IPS-20b (cell line): ENCODE data around the gene F2RL3.
"Not testable (repeated sequence)": the region's sequence is repeated elsewhere in the genome, so short reads cannot be mapped to it uniquely, and the experiment has no call there.

Experiments
- H3K27ac ChIP-seq: one replicate; pipeline ENCODE4 v1.5.1; 2013; ENCODE audit warnings: low read length
- H3K27me3 ChIP-seq: 2 replicates; pipeline ENCODE4 v1.6.1; 2013; ENCODE audit warnings: mild to moderate bottlenecking, low read length, inconsistent platforms; ENCODE audit not compliant: insufficient read depth
- H3K36me3 ChIP-seq: 2 replicates; pipeline ENCODE4 v1.6.1; 2013; ENCODE audit warnings: low read depth, mild to moderate bottlenecking, inconsistent platforms, low read length, moderate library complexity; ENCODE audit not compliant: insufficient read depth
- H3K4me1 ChIP-seq: 2 replicates; pipeline ENCODE4 v1.6.1; 2013; ENCODE audit warnings: mild to moderate bottlenecking, control low read depth, inconsistent platforms, low read length, moderate library complexity; ENCODE audit not compliant: insufficient read depth
- H3K4me3 ChIP-seq: 2 replicates; pipeline ENCODE4 v1.5.1; 2013; ENCODE audit warnings: mild to moderate bottlenecking, low read length, inconsistent platforms
- H3K9ac ChIP-seq: 2 replicates; pipeline ENCODE4 v1.6.1; 2013; ENCODE audit warnings: low read depth, mild to moderate bottlenecking, inconsistent platforms, low read length, moderate library complexity
- H3K9me3 ChIP-seq: 2 replicates; pipeline ENCODE4 v1.6.1; 2013; ENCODE audit warnings: mild to moderate bottlenecking, low read depth, low read length, inconsistent platforms; ENCODE audit not compliant: insufficient read depth

The F2RL3 gene

GRCh38 chr19:16936901-16937300 is 48.1 kb downstream of the F2RL3 start:
- Histone ChIP-seq H3K9ac (no peak overlapping the region), H3K4me1 (no peaks in the 10 kb centered on the region), H3K27me3 (no peaks in the 10 kb centered on the region), H3K4me3 (no peak overlapping the region), H3K36me3 (no peaks in the 10 kb centered on the region), H3K9me3 (0 out of 2 replicates have a peak, but pooled peaks cover 5% of the 10 kb centered on the region), H3K27ac (no peak overlapping the region)

DNA sequence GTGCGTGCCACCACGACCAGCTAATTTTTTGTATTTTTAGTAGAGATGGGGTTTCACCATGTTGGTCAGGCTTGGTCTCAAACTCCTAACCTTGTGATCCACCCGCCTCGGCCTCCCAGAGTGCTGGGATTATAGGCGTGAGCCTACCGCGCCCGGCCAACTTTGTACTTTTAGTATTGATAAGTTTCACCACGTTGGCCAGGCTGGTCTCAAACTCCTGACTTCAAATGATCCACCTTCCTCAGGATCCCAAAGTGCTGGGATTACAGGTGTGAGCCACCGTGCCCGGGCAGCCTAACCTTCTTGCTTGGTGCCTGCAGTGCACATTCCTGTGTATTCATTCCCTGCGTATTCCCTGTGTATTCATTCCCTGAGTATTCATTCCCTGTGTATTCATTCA is 49.0 kb downstream of the F2RL3 start:
- H3K9me3 ChIP-seq, H3K36me3 ChIP-seq, H3K4me3 ChIP-seq, H3K27ac ChIP-seq, H3K27me3 ChIP-seq, H3K9ac ChIP-seq, H3K4me1 ChIP-seq: not testable (repeated sequence)

GRCh38 chr19:16938211-16938610 is 49.4 kb downstream of the F2RL3 start:
- Histone ChIP-seq H3K27me3 (no peaks in the 10 kb centered on the region), H3K9ac (no peak overlapping the region), H3K27ac (no peak overlapping the region), H3K9me3 (0 out of 2 replicates have a peak, but pooled peaks cover 5% of the 10 kb centered on the region), H3K4me1 (no peaks in the 10 kb centered on the region), H3K36me3 (no peaks in the 10 kb centered on the region), H3K4me3 (no peak overlapping the region)

GRCh38 chr19:16940063-16940462 is 51.3 kb downstream of the F2RL3 start:
- H3K9ac ChIP-seq, H3K4me1 ChIP-seq, H3K27me3 ChIP-seq, H3K36me3 ChIP-seq, H3K4me3 ChIP-seq, H3K27ac ChIP-seq, H3K9me3 ChIP-seq: not testable (repeated sequence)

GRCh38 chr19:16940626-16941025 is 51.8 kb downstream of the F2RL3 start:
- Histone ChIP-seq H3K36me3 (no peaks in the 10 kb centered on the region), H3K9ac (no peak overlapping the region), H3K27ac (no peak overlapping the region), H3K4me3 (no peak overlapping the region), H3K9me3 (no peaks in the 10 kb centered on the region), H3K4me1 (no peaks in the 10 kb centered on the region), H3K27me3 (no peaks in the 10 kb centered on the region)
